Measurements from ENCODE around the gene RHBDL1. TPM values are rescaled to one million over a fixed set of nuclear protein-coding genes. Genes with fewer than 3 reads are reported as not detected.

The RHBDL1 gene
- polyA plus RNA-seq, 1 donor from 2014 or later = 7.2 TPM

DNA sequence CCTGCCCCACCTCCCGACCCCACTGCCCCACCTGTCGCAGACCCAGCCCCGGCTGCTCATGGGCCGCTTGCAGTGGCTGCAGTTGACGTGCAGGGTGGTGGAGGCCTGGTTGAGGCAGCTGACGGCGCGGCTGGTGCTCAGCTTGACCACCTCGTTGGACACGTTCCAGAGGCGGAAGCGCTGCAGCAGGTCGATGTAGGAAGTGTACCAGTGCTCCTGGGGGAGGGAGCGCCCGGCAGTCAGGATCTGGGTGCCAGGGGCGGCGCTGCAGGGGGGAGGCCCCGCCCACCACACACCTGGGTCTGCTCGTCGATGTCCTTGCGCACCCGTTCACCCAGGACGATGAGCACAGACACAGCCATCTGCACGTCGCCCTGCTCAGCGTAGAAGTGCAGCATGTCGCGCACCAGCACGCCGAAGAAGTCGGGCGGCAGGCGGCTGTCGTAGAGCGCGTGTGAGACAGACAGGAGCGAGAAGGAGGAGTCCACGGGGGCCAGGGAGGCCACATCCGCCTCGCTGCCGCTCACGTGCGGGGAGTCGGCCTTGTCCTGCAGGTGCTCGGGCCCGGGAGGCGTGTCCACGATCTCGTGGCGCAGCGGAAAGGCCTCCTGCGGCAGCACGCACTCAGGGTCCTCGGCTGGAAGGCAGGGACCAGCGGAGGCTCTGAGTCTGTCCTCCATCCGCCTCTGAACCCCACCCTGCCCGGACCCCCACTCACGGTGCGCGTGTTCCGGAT lies 9.7 kb downstream of the RHBDL1 start:
- Histone ChIP-seq H3K27ac (ENCODE audit: low read length) (no peak overlapping the region), H3F3A (ENCODE audit: insufficient read depth, low read length, poor library complexity, severe bottlenecking) (no peaks in the 10 kb centered on the region), H3K9ac (ENCODE audit: low read length) (no peak overlapping the region), H3K4me2 (ENCODE audit: low read length) (no peak overlapping the region), H3K36me3 (ENCODE audit: insufficient read depth, low read length) (no peaks in the 10 kb centered on the region), H2AFZ (ENCODE audit: low read depth, low read length) (no peak overlapping the region), H3K79me2 (replicated peaks; ENCODE audit: insufficient read depth, low read length) (peaks cover 25% of the 10 kb centered on the region), H3K4me3 (ENCODE audit: low read length) (peak overlapping the region; percentile 71), H3K9me3 (ENCODE audit: low read length) (no peaks in the 10 kb centered on the region), H3K9me2 (ENCODE audit: insufficient read depth, low read length) (no peaks in the 10 kb centered on the region), H3K27me3 (ENCODE audit: insufficient read depth, low read depth, low read length) (no peaks in the 10 kb centered on the region), H4K20me1 (ENCODE audit: insufficient read depth) (peaks cover 6% of the 10 kb centered on the region)
- no peak for TF ChIP-seq EZH2 (IDR thresholded peaks at IDR 0.05; ENCODE audit: borderline replicate concordance, insufficient read depth, low read length, poor library complexity, severe bottlenecking)
- TF ChIP-seq, protein P1, sequence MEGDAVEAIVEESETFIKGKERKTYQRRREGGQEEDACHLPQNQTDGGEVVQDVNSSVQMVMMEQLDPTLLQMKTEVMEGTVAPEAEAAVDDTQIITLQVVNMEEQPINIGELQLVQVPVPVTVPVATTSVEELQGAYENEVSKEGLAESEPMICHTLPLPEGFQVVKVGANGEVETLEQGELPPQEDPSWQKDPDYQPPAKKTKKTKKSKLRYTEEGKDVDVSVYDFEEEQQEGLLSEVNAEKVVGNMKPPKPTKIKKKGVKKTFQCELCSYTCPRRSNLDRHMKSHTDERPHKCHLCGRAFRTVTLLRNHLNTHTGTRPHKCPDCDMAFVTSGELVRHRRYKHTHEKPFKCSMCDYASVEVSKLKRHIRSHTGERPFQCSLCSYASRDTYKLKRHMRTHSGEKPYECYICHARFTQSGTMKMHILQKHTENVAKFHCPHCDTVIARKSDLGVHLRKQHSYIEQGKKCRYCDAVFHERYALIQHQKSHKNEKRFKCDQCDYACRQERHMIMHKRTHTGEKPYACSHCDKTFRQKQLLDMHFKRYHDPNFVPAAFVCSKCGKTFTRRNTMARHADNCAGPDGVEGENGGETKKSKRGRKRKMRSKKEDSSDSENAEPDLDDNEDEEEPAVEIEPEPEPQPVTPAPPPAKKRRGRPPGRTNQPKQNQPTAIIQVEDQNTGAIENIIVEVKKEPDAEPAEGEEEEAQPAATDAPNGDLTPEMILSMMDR (IDR thresholded peaks at IDR 0.05; ENCODE audit: poor library complexity, severe bottlenecking) = no peak
- TF ChIP-seq RAD21 (conservative IDR thresholded peaks at IDR 0.05) = no peak
- no peak for TF ChIP-seq EP300 (conservative IDR thresholded peaks at IDR 0.05; ENCODE audit: poor library complexity, severe bottlenecking)
- no peak for TF ChIP-seq REST (IDR thresholded peaks at IDR 0.05; ENCODE audit: borderline replicate concordance)
- TF ChIP-seq MXI1 (conservative IDR thresholded peaks at IDR 0.05; ENCODE audit: poor library complexity, severe bottlenecking) = no peak
- no peak for TF ChIP-seq SMC3 (conservative IDR thresholded peaks at IDR 0.05; ENCODE audit: poor library complexity)
- no peak for TF ChIP-seq POLR2AphosphoS5 (IDR thresholded peaks at IDR 0.05)
- TF ChIP-seq TAF1 (IDR thresholded peaks at IDR 0.05; ENCODE audit: low read depth) = no peak

DNA sequence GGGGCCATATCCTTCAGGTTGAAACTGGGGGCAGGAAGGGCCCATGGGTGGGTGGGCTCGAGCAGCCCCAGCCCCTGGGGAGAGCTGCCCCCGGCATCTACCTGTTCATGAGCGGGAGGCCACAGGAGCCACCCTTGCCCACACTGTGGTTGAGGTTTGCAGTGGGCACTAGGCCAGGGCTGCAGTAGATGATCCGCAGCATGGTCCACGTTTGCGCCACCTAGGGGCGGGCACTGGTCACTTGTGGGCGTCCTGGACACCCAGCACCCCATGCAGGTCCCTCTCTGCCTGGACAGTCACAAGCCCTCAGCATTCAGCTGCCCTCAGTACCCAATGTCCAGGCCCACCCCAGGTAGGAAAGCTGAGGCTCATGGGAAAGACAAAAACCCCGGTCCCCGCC lies 10.5 kb downstream of the RHBDL1 start:
- no peaks in the 10 kb centered on the region for H3K9me2 ChIP-seq (ENCODE audit: insufficient read depth, low read length)
- no peaks in the 10 kb centered on the region for H3K9me3 ChIP-seq (ENCODE audit: low read length)
- peaks cover 24% of the 10 kb centered on the region for H3K79me2 ChIP-seq (replicated peaks; ENCODE audit: insufficient read depth, low read length)
- H3K27ac ChIP-seq (ENCODE audit: low read length) = no peak overlapping the region
- H3K27me3 ChIP-seq (ENCODE audit: insufficient read depth, low read depth, low read length) = no peaks in the 10 kb centered on the region
- peaks cover 6% of the 10 kb centered on the region for H4K20me1 ChIP-seq (ENCODE audit: insufficient read depth)
- H3K9ac ChIP-seq (ENCODE audit: low read length) = no peak overlapping the region
- no peak overlapping the region for H3K4me2 ChIP-seq (ENCODE audit: low read length)
- H2AFZ ChIP-seq (ENCODE audit: low read depth, low read length) = no peak overlapping the region
- no peak overlapping the region for H3K4me3 ChIP-seq (ENCODE audit: low read length)
- no peaks in the 10 kb centered on the region for H3F3A ChIP-seq (ENCODE audit: insufficient read depth, low read length, poor library complexity, severe bottlenecking)
- TF ChIP-seq SMC3 (conservative IDR thresholded peaks at IDR 0.05; ENCODE audit: poor library complexity) (no peak), EP300 (conservative IDR thresholded peaks at IDR 0.05; ENCODE audit: poor library complexity, severe bottlenecking) (no peak), POLR2AphosphoS5 (IDR thresholded peaks at IDR 0.05) (no peak), REST (IDR thresholded peaks at IDR 0.05; ENCODE audit: borderline replicate concordance) (no peak), MXI1 (conservative IDR thresholded peaks at IDR 0.05; ENCODE audit: poor library complexity, severe bottlenecking) (no peak), TAF1 (IDR thresholded peaks at IDR 0.05; ENCODE audit: low read depth) (no peak), EZH2 (IDR thresholded peaks at IDR 0.05; ENCODE audit: borderline replicate concordance, insufficient read depth, low read length, poor library complexity, severe bottlenecking) (no peak), RAD21 (conservative IDR thresholded peaks at IDR 0.05) (no peak)
- TF ChIP-seq, protein P1 (IDR thresholded peaks at IDR 0.05; ENCODE audit: poor library complexity, severe bottlenecking) = no peak
- H3K36me3 ChIP-seq (ENCODE audit: insufficient read depth, low read length) = no peaks in the 10 kb centered on the region
